WTC11 (cell line): ENCODE data around the gene CACUL1. TPM values are rescaled to one million over a fixed set of nuclear protein-coding genes. Genes with fewer than 3 reads are reported as not detected.

ENCODE experiments used
- ATAC-seq: fragments of 200-7000 bp; cut with Tn5 transposase; 2 replicates; pipeline ENCODE4 v1.10.0; 2021; ENCODE audit warnings: mild to moderate bottlenecking, moderate library complexity
- CTCF ChIA-PET: fragments of 300-600 bp; sonication (Branson Sonifier 250); formaldehyde crosslinking; loops from one replicate; lab custom pipeline; 2021; ENCODE audit warnings: antibody characterized with exemption; lab: Charles Lee
- POLR2A ChIA-PET: fragments of 350-600 bp; sonication (Branson Sonifier 250); formaldehyde crosslinking; loops from one replicate; lab custom pipeline; 2021; ENCODE audit warnings: antibody characterized with exemption; lab: Charles Lee
- DNase-seq: peaks from one replicate; pipeline ENCODE4 v3.0.0; 2021; ENCODE audit warnings: low spot score
- H3K27ac Mint-ChIP-seq: 2 replicates; pipeline ENCODE4 v1.8.0; 2021; ENCODE audit warnings: mixed read lengths
- H3K27me3 Mint-ChIP-seq: 2 replicates; pipeline ENCODE4 v1.8.0; 2021; ENCODE audit warnings: low read depth, mild to moderate bottlenecking, moderate library complexity, mixed read lengths
- H3K36me3 Mint-ChIP-seq: 2 replicates; pipeline ENCODE4 v1.8.0; 2021; ENCODE audit warnings: mixed read lengths
- H3K4me1 Mint-ChIP-seq: 2 replicates; pipeline ENCODE4 v1.8.0; 2022; ENCODE audit warnings: mixed read lengths
- H3K4me3 Mint-ChIP-seq: 2 replicates; pipeline ENCODE4 v1.8.0; 2021; ENCODE audit warnings: mild to moderate bottlenecking, moderate library complexity, mixed read lengths
- H3K9me3 Mint-ChIP-seq: 2 replicates; pipeline ENCODE4 v1.8.0; 2021; ENCODE audit warnings: mixed read lengths
- EMX1 ChIP-seq: fragments of 250-450 bp; sonication (Bioruptor Pico); IDR thresholded peaks from 2 replicates; pipeline ENCODE4 v1.8.0; 2021; ENCODE audit warnings: mild to moderate bottlenecking
- FOXK1 ChIP-seq: sonication (generic); formaldehyde crosslinking; IDR thresholded peaks from 2 replicates; pipeline ENCODE4 v1.8.0; 2022; ENCODE audit warnings: mild to moderate bottlenecking, moderate library complexity, missing genetic modification reagents
- FOXP1 ChIP-seq: sonication (generic); formaldehyde crosslinking; IDR thresholded peaks from 2 replicates; pipeline ENCODE4 v1.8.0; 2022; ENCODE audit warnings: missing genetic modification reagents, mild to moderate bottlenecking, moderate library complexity, borderline replicate concordance
- HMGA2 ChIP-seq: fragments of 250-450 bp; sonication (Bioruptor Pico); IDR thresholded peaks from 2 replicates; pipeline ENCODE4 v1.4.0; 2021; ENCODE audit warnings: mild to moderate bottlenecking, moderate library complexity
- IRF2 ChIP-seq: sonication (generic); formaldehyde crosslinking; IDR thresholded peaks from 2 replicates; pipeline ENCODE4 v1.8.0; 2022; ENCODE audit warnings: low read depth, missing genetic modification reagents, borderline replicate concordance
- MXD4 ChIP-seq: fragments of 250-450 bp; sonication (Bioruptor Pico); IDR thresholded peaks from 2 replicates; pipeline ENCODE4 v1.8.0; 2021; ENCODE audit warnings: mild to moderate bottlenecking, moderate library complexity, borderline replicate concordance
- TEAD1 ChIP-seq: sonication (generic); formaldehyde crosslinking; IDR thresholded peaks from 2 replicates; pipeline ENCODE4 v1.8.0; 2022; ENCODE audit warnings: mild to moderate bottlenecking, missing genetic modification reagents
- TP53 ChIP-seq: sonication (generic); formaldehyde crosslinking; IDR thresholded peaks from 2 replicates; pipeline ENCODE4 v1.8.1; 2023; ENCODE audit warnings: mild to moderate bottlenecking, missing genetic modification reagents
- ZBTB21 ChIP-seq: sonication (generic); formaldehyde crosslinking; IDR thresholded peaks from 2 replicates; pipeline ENCODE4 v1.8.1; 2023; ENCODE audit warnings: mild to moderate bottlenecking, missing genetic modification reagents, borderline replicate concordance
- ZNF219 ChIP-seq: sonication (generic); formaldehyde crosslinking; IDR thresholded peaks from 2 replicates; pipeline ENCODE4 v1.8.0; 2023; ENCODE audit warnings: missing genetic modification reagents, mild to moderate bottlenecking, borderline replicate concordance
- ZNF423 ChIP-seq: fragments of 250-450 bp; sonication (Bioruptor Pico); IDR thresholded peaks from 2 replicates; pipeline ENCODE4 v2.1.2; 2022; ENCODE audit warnings: mild to moderate bottlenecking, moderate library complexity
- total RNA-seq: library from RNA; stranded (reverse); gene quantifications from 3 replicates; pipeline ENCODE4 v1.2.3, GENCODE V29; 2021
- TF ChIP-seq, protein P1 (sequence below): fragments of 250-450 bp; sonication (Bioruptor Pico); IDR thresholded peaks from 2 replicates; pipeline ENCODE4 v1.9.0; 2021; ENCODE audit warnings: mild to moderate bottlenecking
- TF ChIP-seq, protein P2 (sequence below): sonication (generic); formaldehyde crosslinking; IDR thresholded peaks from 2 replicates; pipeline ENCODE4 v1.8.1; 2023; ENCODE audit warnings: mild to moderate bottlenecking, missing genetic modification reagents
- TF ChIP-seq, protein P3 (sequence below): sonication (generic); formaldehyde crosslinking; IDR thresholded peaks from 2 replicates; pipeline ENCODE4 v1.8.1; 2023; ENCODE audit warnings: mild to moderate bottlenecking, moderate library complexity, missing genetic modification reagents
- TF ChIP-seq, protein P4 (sequence below): sonication (generic); formaldehyde crosslinking; IDR thresholded peaks from 2 replicates; pipeline ENCODE4 v1.8.1; 2022; ENCODE audit warnings: mild to moderate bottlenecking, moderate library complexity, missing genetic modification reagents
- TF ChIP-seq, protein P5 (sequence below): fragments of 250-450 bp; sonication (Bioruptor Pico); IDR thresholded peaks from 2 replicates; pipeline ENCODE4 v1.8.0; 2021; ENCODE audit warnings: mild to moderate bottlenecking
- TF ChIP-seq, protein P6 (sequence below): fragments of 250-450 bp; sonication (Bioruptor Pico); conservative IDR thresholded peaks from 2 replicates; pipeline ENCODE4 v1.9.0; 2021; ENCODE audit warnings: mild to moderate bottlenecking

The CACUL1 gene
- total RNA-seq, 1 experiment from 2014 or later: 41.5 TPM

DNA sequence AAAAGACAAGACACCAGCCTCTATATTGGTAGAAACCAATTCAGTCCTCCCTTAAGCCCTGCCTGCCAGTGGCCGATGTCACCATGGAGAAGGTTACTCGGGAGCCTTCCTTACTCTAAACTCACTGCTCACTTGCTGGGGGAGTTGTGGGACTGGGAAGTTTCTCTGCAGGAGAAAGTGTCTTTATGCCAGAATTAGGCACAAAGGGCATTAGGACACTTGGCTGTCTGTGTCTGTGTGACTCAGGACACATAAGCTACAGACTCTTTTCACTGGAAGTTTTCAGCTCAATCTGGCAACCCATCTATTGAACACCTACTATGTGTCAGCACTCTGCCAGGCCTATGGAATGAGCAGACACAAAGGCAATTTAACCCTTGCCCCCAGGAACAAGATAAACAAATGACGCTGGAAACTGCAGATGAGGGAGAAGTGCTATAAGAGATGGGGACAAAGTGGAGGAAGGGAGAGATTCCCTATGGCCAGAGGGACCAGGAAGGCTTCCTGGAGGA lies 49.5 kb upstream of the CACUL1 start:
- POLR2A ChIA-PET: no interaction called here
- no peaks in the 10 kb centered on the region for H3K4me1 Mint-ChIP-seq
- no peak for ATAC-seq
- no peaks in the 10 kb centered on the region for H3K36me3 Mint-ChIP-seq
- CTCF ChIA-PET: interaction anchor here (0.6 to 1.3 kb wide), 6 partner anchors 8 to 93 kb away, joined by 3 to 5 read pairs (median 4); partner anchors contain the start of gene CACUL1
- no peaks in the 10 kb centered on the region for H3K9me3 Mint-ChIP-seq
- no peak for TF ChIP-seq ZNF219
- TF ChIP-seq EMX1 (CRISPR knock-in tag): no peak
- no peak for TF ChIP-seq ZNF423
- TF ChIP-seq, protein P1, sequence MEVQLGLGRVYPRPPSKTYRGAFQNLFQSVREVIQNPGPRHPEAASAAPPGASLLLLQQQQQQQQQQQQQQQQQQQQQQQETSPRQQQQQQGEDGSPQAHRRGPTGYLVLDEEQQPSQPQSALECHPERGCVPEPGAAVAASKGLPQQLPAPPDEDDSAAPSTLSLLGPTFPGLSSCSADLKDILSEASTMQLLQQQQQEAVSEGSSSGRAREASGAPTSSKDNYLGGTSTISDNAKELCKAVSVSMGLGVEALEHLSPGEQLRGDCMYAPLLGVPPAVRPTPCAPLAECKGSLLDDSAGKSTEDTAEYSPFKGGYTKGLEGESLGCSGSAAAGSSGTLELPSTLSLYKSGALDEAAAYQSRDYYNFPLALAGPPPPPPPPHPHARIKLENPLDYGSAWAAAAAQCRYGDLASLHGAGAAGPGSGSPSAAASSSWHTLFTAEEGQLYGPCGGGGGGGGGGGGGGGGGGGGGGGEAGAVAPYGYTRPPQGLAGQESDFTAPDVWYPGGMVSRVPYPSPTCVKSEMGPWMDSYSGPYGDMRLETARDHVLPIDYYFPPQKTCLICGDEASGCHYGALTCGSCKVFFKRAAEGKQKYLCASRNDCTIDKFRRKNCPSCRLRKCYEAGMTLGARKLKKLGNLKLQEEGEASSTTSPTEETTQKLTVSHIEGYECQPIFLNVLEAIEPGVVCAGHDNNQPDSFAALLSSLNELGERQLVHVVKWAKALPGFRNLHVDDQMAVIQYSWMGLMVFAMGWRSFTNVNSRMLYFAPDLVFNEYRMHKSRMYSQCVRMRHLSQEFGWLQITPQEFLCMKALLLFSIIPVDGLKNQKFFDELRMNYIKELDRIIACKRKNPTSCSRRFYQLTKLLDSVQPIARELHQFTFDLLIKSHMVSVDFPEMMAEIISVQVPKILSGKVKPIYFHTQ (CRISPR knock-in tag): no peak
- TF ChIP-seq TP53: no peak
- TF ChIP-seq, protein P2, sequence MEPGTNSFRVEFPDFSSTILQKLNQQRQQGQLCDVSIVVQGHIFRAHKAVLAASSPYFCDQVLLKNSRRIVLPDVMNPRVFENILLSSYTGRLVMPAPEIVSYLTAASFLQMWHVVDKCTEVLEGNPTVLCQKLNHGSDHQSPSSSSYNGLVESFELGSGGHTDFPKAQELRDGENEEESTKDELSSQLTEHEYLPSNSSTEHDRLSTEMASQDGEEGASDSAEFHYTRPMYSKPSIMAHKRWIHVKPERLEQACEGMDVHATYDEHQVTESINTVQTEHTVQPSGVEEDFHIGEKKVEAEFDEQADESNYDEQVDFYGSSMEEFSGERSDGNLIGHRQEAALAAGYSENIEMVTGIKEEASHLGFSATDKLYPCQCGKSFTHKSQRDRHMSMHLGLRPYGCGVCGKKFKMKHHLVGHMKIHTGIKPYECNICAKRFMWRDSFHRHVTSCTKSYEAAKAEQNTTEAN: no peak
- DNase-seq: no peak
- peaks cover 3% of the 10 kb centered on the region; the same call in 1 of the 2 replicates for H3K27me3 Mint-ChIP-seq
- H3K27ac Mint-ChIP-seq: no peak overlapping the region
- H3K4me3 Mint-ChIP-seq: no peak overlapping the region

DNA sequence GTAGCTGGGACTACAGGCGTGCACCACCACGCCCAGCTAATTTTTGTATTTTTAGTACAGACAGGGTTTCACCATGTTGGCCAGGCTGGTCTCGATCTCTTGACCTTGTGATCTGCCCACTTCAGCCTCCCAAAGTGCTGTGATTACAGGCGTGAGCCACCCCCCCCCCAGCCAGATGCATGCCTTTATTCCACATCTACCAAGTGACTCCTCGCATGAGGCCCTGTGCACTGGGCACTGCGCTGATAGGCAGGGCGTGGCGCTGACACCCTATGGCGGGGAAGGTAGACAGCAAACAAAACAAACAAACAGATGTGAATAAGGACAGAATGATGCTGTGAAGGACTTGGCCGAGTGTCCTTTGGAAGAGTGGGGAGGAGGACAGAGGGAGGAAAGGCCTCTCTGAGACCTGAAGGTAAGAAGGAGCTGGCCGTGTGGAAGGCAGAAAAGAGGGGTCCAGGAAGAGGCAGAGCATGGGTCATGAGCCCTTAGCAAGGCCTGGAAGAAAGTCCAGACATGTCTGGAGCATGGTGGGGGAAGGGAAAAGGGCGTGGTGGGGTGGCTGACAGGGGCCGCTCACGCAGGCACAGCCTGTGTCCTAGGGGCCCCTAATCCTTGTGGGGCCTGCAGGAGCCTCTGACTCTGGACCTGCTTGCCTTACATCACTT lies 47.5 kb upstream of the CACUL1 start:
- no peak for TF ChIP-seq FOXP1 (CRISPR knock-in tag)
- TF ChIP-seq, protein P3, sequence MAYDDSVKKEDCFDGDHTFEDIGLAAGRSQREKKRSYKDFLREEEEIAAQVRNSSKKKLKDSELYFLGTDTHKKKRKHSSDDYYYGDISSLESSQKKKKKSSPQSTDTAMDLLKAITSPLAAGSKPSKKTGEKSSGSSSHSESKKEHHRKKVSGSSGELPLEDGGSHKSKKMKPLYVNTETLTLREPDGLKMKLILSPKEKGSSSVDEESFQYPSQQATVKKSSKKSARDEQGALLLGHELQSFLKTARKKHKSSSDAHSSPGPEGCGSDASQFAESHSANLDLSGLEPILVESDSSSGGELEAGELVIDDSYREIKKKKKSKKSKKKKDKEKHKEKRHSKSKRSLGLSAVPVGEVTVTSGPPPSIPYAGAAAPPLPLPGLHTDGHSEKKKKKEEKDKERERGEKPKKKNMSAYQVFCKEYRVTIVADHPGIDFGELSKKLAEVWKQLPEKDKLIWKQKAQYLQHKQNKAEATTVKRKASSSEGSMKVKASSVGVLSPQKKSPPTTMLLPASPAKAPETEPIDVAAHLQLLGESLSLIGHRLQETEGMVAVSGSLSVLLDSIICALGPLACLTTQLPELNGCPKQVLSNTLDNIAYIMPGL: no peak
- no peak for TF ChIP-seq MXD4 (CRISPR knock-in tag)
- TF ChIP-seq, protein P4, sequence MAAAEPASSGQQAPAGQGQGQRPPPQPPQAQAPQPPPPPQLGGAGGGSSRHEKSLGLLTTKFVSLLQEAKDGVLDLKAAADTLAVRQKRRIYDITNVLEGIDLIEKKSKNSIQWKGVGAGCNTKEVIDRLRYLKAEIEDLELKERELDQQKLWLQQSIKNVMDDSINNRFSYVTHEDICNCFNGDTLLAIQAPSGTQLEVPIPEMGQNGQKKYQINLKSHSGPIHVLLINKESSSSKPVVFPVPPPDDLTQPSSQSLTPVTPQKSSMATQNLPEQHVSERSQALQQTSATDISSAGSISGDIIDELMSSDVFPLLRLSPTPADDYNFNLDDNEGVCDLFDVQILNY (CRISPR knock-in tag): no peak
- TF ChIP-seq, protein P2: no peak
- TF ChIP-seq ZBTB21: no peak
- TF ChIP-seq HMGA2 (CRISPR knock-in tag): no peak
- TF ChIP-seq, protein P5, sequence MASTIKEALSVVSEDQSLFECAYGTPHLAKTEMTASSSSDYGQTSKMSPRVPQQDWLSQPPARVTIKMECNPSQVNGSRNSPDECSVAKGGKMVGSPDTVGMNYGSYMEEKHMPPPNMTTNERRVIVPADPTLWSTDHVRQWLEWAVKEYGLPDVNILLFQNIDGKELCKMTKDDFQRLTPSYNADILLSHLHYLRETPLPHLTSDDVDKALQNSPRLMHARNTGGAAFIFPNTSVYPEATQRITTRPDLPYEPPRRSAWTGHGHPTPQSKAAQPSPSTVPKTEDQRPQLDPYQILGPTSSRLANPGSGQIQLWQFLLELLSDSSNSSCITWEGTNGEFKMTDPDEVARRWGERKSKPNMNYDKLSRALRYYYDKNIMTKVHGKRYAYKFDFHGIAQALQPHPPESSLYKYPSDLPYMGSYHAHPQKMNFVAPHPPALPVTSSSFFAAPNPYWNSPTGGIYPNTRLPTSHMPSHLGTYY (CRISPR knock-in tag): no peak
- no peak for TF ChIP-seq TEAD1
- no peak for TF ChIP-seq IRF2 (CRISPR knock-in tag)
- TF ChIP-seq, protein P6, sequence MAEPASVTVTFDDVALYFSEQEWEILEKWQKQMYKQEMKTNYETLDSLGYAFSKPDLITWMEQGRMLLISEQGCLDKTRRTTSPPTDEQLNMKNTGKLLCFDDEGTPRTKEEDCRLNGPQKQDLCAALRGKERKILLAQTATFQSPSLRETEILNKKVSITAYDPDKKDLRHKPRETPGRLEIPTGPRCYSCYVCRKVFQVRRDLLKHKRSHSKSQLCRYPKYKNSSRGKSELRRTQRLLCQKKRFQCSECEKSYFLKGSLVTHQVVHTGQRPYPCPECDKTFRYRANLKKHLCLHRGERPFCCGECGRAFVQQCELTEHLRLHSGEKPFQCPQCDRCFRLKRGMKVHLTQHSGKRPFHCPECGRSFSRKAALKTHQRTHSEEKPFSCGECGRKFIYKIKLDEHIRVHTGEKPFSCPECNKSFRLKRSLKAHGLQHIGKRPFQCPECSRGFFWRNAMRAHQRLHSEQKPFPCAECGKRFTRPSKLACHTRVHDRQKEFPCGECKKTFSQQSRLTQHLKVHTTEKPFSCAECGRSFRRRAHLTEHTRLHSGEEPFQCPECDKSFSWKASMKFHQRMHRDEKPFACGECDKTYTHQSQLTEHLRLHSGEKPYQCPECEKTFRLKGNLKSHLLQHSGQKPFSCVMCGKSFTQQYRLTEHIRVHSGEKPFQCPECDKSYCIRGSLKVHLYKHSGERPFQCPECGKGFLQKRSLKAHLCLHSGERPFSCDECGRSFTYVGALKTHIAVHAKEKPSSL (CRISPR knock-in tag): no peak
- TF ChIP-seq FOXK1 (CRISPR knock-in tag): no peak
- no peak for TF ChIP-seq ZNF423
- TF ChIP-seq, protein P1 (CRISPR knock-in tag): no peak

More for the DNA sequence above, 47.5 kb upstream of the CACUL1 start:
- ChIA-PET POLR2A (no interaction called here), CTCF (interaction anchor here (0.7 kb wide), 1 partner anchor 16 kb away, joined by 3 read pairs; no protein-coding TSS in a partner anchor)
- Mint-ChIP-seq H3K9me3 (no peaks in the 10 kb centered on the region), H3K4me1 (no peaks in the 10 kb centered on the region), H3K36me3 (no peaks in the 10 kb centered on the region), H3K4me3 (no peak overlapping the region), H3K27ac (no peak overlapping the region), H3K27me3 (peaks cover 3% of the 10 kb centered on the region; the same call in 1 of the 2 replicates)
- DNase-seq: no peak
- no peak for ATAC-seq
